Measurements from ENCODE around the gene SLC4A1AP. TPM values are rescaled to one million over a fixed set of nuclear protein-coding genes. Genes with fewer than 3 reads are reported as not detected.

The SLC4A1AP gene
- total RNA-seq, 4 donors from 2014 or later: 16.7 to 22.8 (median 20.1) TPM

DNA sequence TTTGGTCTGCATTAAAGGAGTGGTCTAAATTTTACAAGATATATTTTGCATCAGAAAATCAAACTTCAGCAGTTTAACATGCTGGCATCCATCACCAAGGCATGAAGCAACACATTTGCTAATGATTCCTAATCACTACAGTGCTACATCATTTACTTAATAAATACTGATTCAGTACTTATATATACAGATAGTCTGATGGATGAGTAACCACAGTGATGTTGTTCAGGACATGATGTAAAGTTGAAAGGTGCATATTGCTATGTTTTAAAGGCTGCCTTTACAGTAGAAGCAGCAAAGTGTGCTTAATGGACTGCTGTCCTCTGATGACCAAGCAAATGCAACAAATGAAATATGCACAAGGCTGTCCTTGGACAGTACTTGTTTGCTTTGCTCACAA lies 11.3 kb upstream of the SLC4A1AP start:
- peaks cover 0 to 12% (median 5%) of the 10 kb centered on the region in 4 donors for H3K4me1 ChIP-seq

DNA sequence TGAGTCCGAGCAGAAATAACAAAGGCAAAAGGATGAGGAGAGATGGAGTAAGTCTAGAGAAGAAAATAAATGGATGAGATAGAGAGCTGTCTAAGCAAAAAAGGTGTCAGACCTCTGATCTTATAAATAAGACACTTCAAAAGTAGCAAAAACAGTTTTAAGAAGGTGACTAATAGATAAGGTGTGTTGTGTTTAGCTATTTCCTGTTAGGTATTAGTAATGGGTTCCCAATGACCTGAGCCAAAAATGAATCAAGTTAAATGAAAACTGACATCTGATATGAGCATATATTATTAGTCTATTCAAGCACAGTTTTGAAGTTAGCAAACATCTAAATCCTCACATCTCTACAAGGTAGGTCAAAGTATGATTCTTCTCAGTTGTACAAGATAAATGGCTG lies 10.9 kb upstream of the SLC4A1AP start:
- no peaks in the 10 kb centered on the region for H3K9me3 ChIP-seq
- H3K27me3 ChIP-seq: no peaks in the 10 kb centered on the region
- no peak overlapping the region for H3K4me3 ChIP-seq
- no peak overlapping the region for H3K27ac ChIP-seq (replicated peaks in 1 of 4)
- 93% methylated on average over 1 of the region's 1 CpG for WGBS
- H3K4me1 ChIP-seq: peaks cover 0 to 12% (median 5%) of the 10 kb centered on the region in 4 donors
- TF ChIP-seq EP300 (IDR thresholded peaks at IDR 0.05) (no peak), POLR2A (IDR thresholded peaks at IDR 0.05; ENCODE audit: low read depth) (no peak), POLR2AphosphoS5 (IDR thresholded peaks at IDR 0.05) (no peak), CTCF (IDR thresholded peaks at IDR 0.05) (no peak)
- intact Hi-C loops (cut with DNase I): no loop called here
- H3K36me3 ChIP-seq: peaks cover 86 to 100% (median 98%) of the 10 kb centered on the region in 4 donors
- no peak for DNase-seq (ENCODE audit: extremely low spot score)

More for the DNA sequence above, 11.3 kb upstream of the SLC4A1AP start:
- intact Hi-C loops (cut with DNase I): no loop called here
- Histone ChIP-seq H3K4me3 (no peak overlapping the region), H3K36me3 (peaks cover 86 to 100% (median 98%) of the 10 kb centered on the region in 4 donors), H3K27ac (replicated peaks in 1 of 4) (no peak overlapping the region), H3K27me3 (no peaks in the 10 kb centered on the region), H3K9me3 (no peaks in the 10 kb centered on the region)
- no peak for TF ChIP-seq CTCF (IDR thresholded peaks at IDR 0.05)
- no peak for TF ChIP-seq POLR2AphosphoS5 (IDR thresholded peaks at IDR 0.05)
- TF ChIP-seq EP300 (IDR thresholded peaks at IDR 0.05): no peak
- no peak for TF ChIP-seq POLR2A (IDR thresholded peaks at IDR 0.05; ENCODE audit: low read depth)
- no peak for DNase-seq (ENCODE audit: extremely low spot score)

DNA sequence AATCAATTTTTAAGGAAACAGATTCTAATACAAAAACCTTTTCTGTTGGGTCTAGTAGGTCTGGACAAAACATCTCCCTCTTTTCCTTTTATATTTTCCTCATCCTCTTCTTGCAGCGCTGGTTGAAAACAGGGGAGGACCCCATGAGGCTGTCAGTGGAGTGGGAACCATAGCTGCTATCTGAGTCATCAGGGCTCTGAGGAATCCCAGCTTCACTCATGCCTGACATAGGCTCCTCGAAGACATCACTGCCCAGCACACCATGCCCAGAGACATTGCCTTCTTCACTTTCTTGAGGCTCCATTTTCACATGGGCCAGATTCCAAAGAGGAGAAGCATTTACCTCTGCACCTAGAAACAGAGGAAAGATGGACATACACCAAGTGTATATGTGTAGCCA lies 10.3 kb upstream of the SLC4A1AP start:
- H3K4me1 ChIP-seq: peaks cover 0 to 12% (median 5%) of the 10 kb centered on the region in 4 donors
- no peaks in the 10 kb centered on the region for H3K9me3 ChIP-seq
- 94% methylated on average over 2 of the region's 2 CpGs for WGBS
- intact Hi-C loops (cut with DNase I): no loop called here
- TF ChIP-seq POLR2A (IDR thresholded peaks at IDR 0.05; ENCODE audit: low read depth): no peak
- TF ChIP-seq CTCF (IDR thresholded peaks at IDR 0.05): no peak
- no peak overlapping the region for H3K4me3 ChIP-seq
- no peaks in the 10 kb centered on the region for H3K27me3 ChIP-seq
- no peak for DNase-seq (ENCODE audit: extremely low spot score)
- peaks cover 84 to 100% (median 95%) of the 10 kb centered on the region in 4 donors for H3K36me3 ChIP-seq
- H3K27ac ChIP-seq (replicated peaks in 1 of 4): no peak overlapping the region

DNA sequence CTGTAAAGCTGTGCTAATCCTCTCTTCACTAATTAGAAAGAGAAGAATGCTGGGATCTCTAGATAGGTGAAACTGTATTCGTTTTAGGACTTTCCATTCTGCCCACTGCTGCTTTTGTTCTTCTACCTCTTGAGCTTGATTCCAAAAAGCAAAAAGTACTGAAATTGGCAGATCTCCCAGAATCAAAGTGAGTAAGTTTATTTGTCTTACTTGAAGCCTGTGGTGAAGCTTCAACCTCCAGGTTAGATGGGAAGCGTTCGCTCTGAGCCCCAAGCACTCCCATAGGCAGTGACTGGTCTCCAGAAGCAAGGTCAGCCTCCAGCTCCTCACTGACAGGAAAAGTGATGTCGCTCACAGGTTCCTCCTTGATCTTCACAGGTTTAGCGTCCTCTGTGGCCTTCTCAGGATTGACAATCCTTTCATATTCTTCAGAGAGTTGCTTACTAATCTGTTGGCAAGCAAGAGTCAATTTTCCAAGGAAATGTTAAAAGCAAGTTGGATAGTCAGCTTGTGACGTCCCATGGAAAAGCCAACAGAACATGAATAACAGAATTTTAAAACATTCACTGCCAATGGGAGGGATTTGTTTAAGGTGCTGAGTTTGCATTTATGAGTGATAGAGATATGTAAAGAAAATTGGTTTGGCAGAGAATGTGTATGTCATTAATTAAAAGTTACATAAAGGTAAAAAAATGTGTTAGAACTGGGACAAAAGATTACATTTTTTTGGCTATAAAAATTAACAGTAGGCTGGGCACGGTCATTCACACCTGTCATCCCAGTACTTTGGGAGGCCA lies 8.3 kb upstream of the SLC4A1AP start:
- Histone ChIP-seq H3K4me1 (peaks cover 0 to 26% (median 9%) of the 10 kb centered on the region in 4 donors), H3K4me3 (no peak overlapping the region), H3K36me3 (peaks cover 67 to 98% (median 88%) of the 10 kb centered on the region in 4 donors), H3K9me3 (no peaks in the 10 kb centered on the region), H3K27me3 (no peaks in the 10 kb centered on the region), H3K27ac (replicated peaks in 1 of 4) (no peak overlapping the region)
- TF ChIP-seq POLR2A (IDR thresholded peaks at IDR 0.05; ENCODE audit: low read depth) (no peak), CTCF (IDR thresholded peaks at IDR 0.05) (no peak), POLR2AphosphoS5 (IDR thresholded peaks at IDR 0.05) (no peak), EP300 (IDR thresholded peaks at IDR 0.05) (no peak)
- WGBS: 70% methylated on average over 7 of the region's 7 CpGs
- DNase-seq (ENCODE audit: extremely low spot score): no peak
- intact Hi-C loops (cut with DNase I): no loop called here

Measured in esophagus muscularis mucosa (tissue), 4 donors.